H9 (cell line): ENCODE measurements around the gene ATXN3. TPM values are rescaled to one million over a fixed set of nuclear protein-coding genes. Genes with fewer than 3 reads are reported as not detected.

Source experiments
- DNase-seq: peaks from one replicate; pipeline ENCODE4 v3.0.0-alpha.2; 2017
- H2AFZ ChIP-seq: one replicate; pipeline ENCODE4 v1.6.1; 2013; ENCODE audit warnings: mild to moderate bottlenecking, low read length, control low read depth, moderate library complexity
- H2AK5ac ChIP-seq: 2 replicates; pipeline ENCODE4 v1.6.1; 2013; ENCODE audit warnings: low read length, control low read depth, mixed read lengths; ENCODE audit not compliant: insufficient read length
- H2BK120ac ChIP-seq: one replicate; pipeline ENCODE4 v1.6.1; 2013; ENCODE audit warnings: low read depth, mild to moderate bottlenecking, low read length, control low read depth, inconsistent platforms; ENCODE audit not compliant: poor library complexity, severe bottlenecking
- H2BK12ac ChIP-seq: 2 replicates; pipeline ENCODE4 v1.6.1; 2013; ENCODE audit warnings: low read length, control low read depth, mixed read lengths, low read depth; ENCODE audit not compliant: insufficient read length
- H2BK15ac ChIP-seq: 2 replicates; pipeline ENCODE4 v1.6.1; 2013; ENCODE audit warnings: low read depth, low read length, control low read depth
- H2BK20ac ChIP-seq: one replicate; pipeline ENCODE4 v1.6.1; 2013; ENCODE audit warnings: low read depth, mild to moderate bottlenecking, low read length, control low read depth, inconsistent platforms; ENCODE audit not compliant: poor library complexity, severe bottlenecking
- H2BK5ac ChIP-seq: 2 replicates; pipeline ENCODE4 v1.6.1; 2013; ENCODE audit warnings: low read length, control low read depth, mixed read lengths; ENCODE audit not compliant: insufficient read length
- H3K14ac ChIP-seq: 2 replicates; pipeline ENCODE4 v1.6.1; 2013; ENCODE audit warnings: low read length, control low read depth; ENCODE audit not compliant: insufficient read depth
- H3K18ac ChIP-seq: 2 replicates; pipeline ENCODE4 v1.6.1; 2013; ENCODE audit warnings: low read depth, mild to moderate bottlenecking, mixed read lengths, low read length, control low read depth; ENCODE audit not compliant: insufficient read length
- H3K23ac ChIP-seq: 2 replicates; pipeline ENCODE4 v1.6.1; 2013; ENCODE audit warnings: low read length, control low read depth, mixed read lengths, low read depth; ENCODE audit not compliant: insufficient read length
- H3K23me2 ChIP-seq: 2 replicates; pipeline ENCODE4 v1.6.1; 2013; ENCODE audit warnings: low read depth, mild to moderate bottlenecking, mixed read lengths, low read length, control low read depth; ENCODE audit not compliant: insufficient read length, poor library complexity, severe bottlenecking
- H3K27ac ChIP-seq: 2 replicates; pipeline ENCODE4 v1.5.1; 2013; ENCODE audit warnings: low read length, control low read depth, mixed read lengths, low read depth; ENCODE audit not compliant: insufficient read length
- H3K27me3 ChIP-seq: 2 replicates; pipeline ENCODE4 v1.6.1; 2013; ENCODE audit warnings: low read length, control low read depth, inconsistent platforms; ENCODE audit not compliant: insufficient read depth
- H3K4ac ChIP-seq: 2 replicates; pipeline ENCODE4 v1.6.1; 2013; ENCODE audit warnings: low read depth, mild to moderate bottlenecking, control low read depth, inconsistent platforms, low read length, moderate library complexity
- H3K4me1 ChIP-seq: 2 replicates; pipeline ENCODE4 v1.6.1; 2013; ENCODE audit warnings: low read length, control low read depth, inconsistent platforms; ENCODE audit not compliant: insufficient read depth
- H3K4me2 ChIP-seq: 2 replicates; pipeline ENCODE4 v1.6.1; 2013; ENCODE audit warnings: low read length, control low read depth, mixed read lengths; ENCODE audit not compliant: insufficient read length, insufficient read depth
- H3K56ac ChIP-seq: 2 replicates; pipeline ENCODE4 v1.6.1; 2013; ENCODE audit warnings: low read depth, mild to moderate bottlenecking, mixed read lengths, low read length, control low read depth; ENCODE audit not compliant: insufficient read length
- H3K79me1 ChIP-seq: 2 replicates; pipeline ENCODE4 v1.6.1; 2013; ENCODE audit warnings: low read depth, mild to moderate bottlenecking, moderate library complexity, low read length, control low read depth, inconsistent platforms; ENCODE audit not compliant: insufficient read depth, poor library complexity, severe bottlenecking
- H3K79me2 ChIP-seq: 2 replicates; pipeline ENCODE4 v1.6.1; 2013; ENCODE audit warnings: low read length, control low read depth, inconsistent platforms; ENCODE audit not compliant: insufficient read depth
- H3K9ac ChIP-seq: 2 replicates; pipeline ENCODE4 v1.6.1; 2013; ENCODE audit warnings: low read length, control low read depth, mixed read lengths; ENCODE audit not compliant: insufficient read length; ENCODE audit errors: extremely low read depth
- H3K9me3 ChIP-seq: one replicate; pipeline ENCODE4 v1.6.1; 2013; ENCODE audit warnings: low read depth, low read length, inconsistent platforms; ENCODE audit not compliant: control insufficient read depth
- H3T11ph ChIP-seq: one replicate; pipeline ENCODE4 v1.6.1; 2013; ENCODE audit warnings: mild to moderate bottlenecking, low read length, control low read depth, inconsistent platforms
- H4K20me1 ChIP-seq: one replicate; pipeline ENCODE4 v1.6.1; 2013; ENCODE audit not compliant: control insufficient read depth, insufficient read length, insufficient read depth
- H4K5ac ChIP-seq: 2 replicates; pipeline ENCODE4 v1.6.1; 2013; ENCODE audit warnings: low read depth, mild to moderate bottlenecking, mixed read lengths, low read length, control low read depth; ENCODE audit not compliant: insufficient read length
- H4K8ac ChIP-seq: replicated peaks from 2 replicates; pipeline ENCODE4 v1.6.1; 2013; ENCODE audit warnings: low read length, control low read depth, mixed read lengths, low read depth; ENCODE audit not compliant: insufficient read length
- H4K91ac ChIP-seq: 2 replicates; pipeline ENCODE4 v1.6.1; 2013; ENCODE audit warnings: low read depth, mild to moderate bottlenecking, moderate library complexity, mixed read lengths, low read length, control low read depth; ENCODE audit not compliant: insufficient read length
- H3K27ac Mint-ChIP-seq, 3 experiments: 2 replicates in 2 of 3; 3 replicates in 1 of 3; pipeline ENCODE4 v1.8.0; 2020 to 2021; ENCODE audit warnings: mixed read lengths in 3 of 3, mild to moderate bottlenecking in 1 of 3, moderate library complexity in 1 of 3
- H3K27me3 Mint-ChIP-seq: 2 replicates; pipeline ENCODE4 v1.8.0; 2021; ENCODE audit warnings: low read depth, mild to moderate bottlenecking, moderate library complexity, mixed read lengths
- H3K36me3 Mint-ChIP-seq, 3 experiments: 2 replicates in 2 of 3; 3 replicates in 1 of 3; pipeline ENCODE4 v1.8.0; 2020 to 2021; ENCODE audit warnings: low read depth in 3 of 3, mixed read lengths in 3 of 3; ENCODE audit not compliant: insufficient read depth in 1 of 3
- H3K4me1 Mint-ChIP-seq, 2 experiments: 2 replicates each; pipeline ENCODE4 v1.8.0; 2020; ENCODE audit warnings: mixed read lengths in 2 of 2
- H3K4me3 Mint-ChIP-seq, 2 experiments: 2 replicates in 1 of 2; 3 replicates in 1 of 2; pipeline ENCODE4 v1.8.0; 2020 to 2021; ENCODE audit warnings: mild to moderate bottlenecking in 2 of 2, mixed read lengths in 2 of 2, moderate library complexity in 1 of 2
- H3K9me3 Mint-ChIP-seq, 2 experiments: 2 replicates in 1 of 2; 3 replicates in 1 of 2; pipeline ENCODE4 v1.8.0; 2020; ENCODE audit warnings: mild to moderate bottlenecking in 2 of 2, mixed read lengths in 2 of 2, moderate library complexity in 1 of 2
- CTCF ChIP-seq: fragments of 200-600 bp; sonication (generic); conservative IDR thresholded peaks from 3 replicates; pipeline ENCODE4 v1.8.0; 2021; ENCODE audit warnings: antibody characterized with exemption, mild to moderate bottlenecking
- WGBS: extraction: QIAGEN DNeasy Blood & Tissue Kit; methylation state at CpG from one replicate; pipeline ENCODE4 v1.1.7; 2013; ENCODE audit warnings: missing lambda C conversion rate, low lambda C conversion rate, mixed read lengths; ENCODE audit not compliant: insufficient read length; ENCODE audit errors: extremely low coverage; 5-methylcytosine and 5-hydroxymethylcytosine counted together
- total RNA-seq: library from RNA; stranded (reverse); gene quantifications from 2 replicates; pipeline ENCODE4 v1.2.1, GENCODE V29; 2021

Gene ATXN3
- total RNA-seq, 1 experiment from 2014 or later, result 29.7 TPM

- Histone ChIP-seq H4K5ac (no peak overlapping the region), H3K9ac (peak overlapping the region; percentile 99), H4K91ac (no peak overlapping the region), H3K14ac (no peak overlapping the region), H2AK5ac (no peak overlapping the region), H4K20me1 (no peaks in the 10 kb centered on the region), H3K18ac (peak overlapping the region; percentile 99), H2AFZ (no peak overlapping the region), H3K27me3 (no peaks in the 10 kb centered on the region), H3K79me1 (no peaks in the 10 kb centered on the region), H2BK15ac (no peak overlapping the region), H3K27ac (no peak overlapping the region), H3K4ac (no peak overlapping the region), H2BK20ac (no peak overlapping the region), H2BK120ac (no peak overlapping the region), H3K56ac (peak overlapping the region; percentile 77), H4K8ac (peak overlapping the region; percentile 68), H3K4me1 (no peaks in the 10 kb centered on the region), H3T11ph (no peak overlapping the region), H3K9me3 (no peaks in the 10 kb centered on the region), H2BK12ac (no peak overlapping the region), H2BK5ac (no peak overlapping the region), H3K79me2 (no peaks in the 10 kb centered on the region; the same call in 1 of the 2 replicates), H3K4me2 (peak overlapping the region; percentile 58), H3K23ac (no peak overlapping the region), H3K23me2 (peaks cover 7% of the 10 kb centered on the region)
- Mint-ChIP-seq H3K27me3 (no peaks in the 10 kb centered on the region; the same call in 1 of the 2 replicates), H3K27ac (peak overlapping the region; percentile 100), H3K4me3 (peak overlapping the region; percentile 93 to 98), H3K36me3 (peaks cover 18 to 48% (median 48%) of the 10 kb centered on the region in 3 experiments; a peak in 6 of 7 replicates), H3K4me1 (peaks cover 15 to 23% of the 10 kb centered on the region in 2 experiments), H3K9me3 (peaks cover 0 to 2% of the 10 kb centered on the region in 2 experiments; a peak in 2 of 5 replicates)
- TF ChIP-seq CTCF, result no peak
- no peak for DNase-seq
- no CpG with 5 or more reads among the region's 9 CpGs for WGBS
Measured at GRCh38 chr14:92122761-92123160, 16.4 kb upstream of the ATXN3 start.
